ENCODE data around the gene RAB3IL1.
"Not testable (repeated sequence)": the region's sequence is repeated elsewhere in the genome, so short reads cannot be mapped to it uniquely, and the experiment has no call there.

RAB3IL1 gene

GRCh38 chr11:61885166-61885778, 32.1 kb downstream of the RAB3IL1 start:
- no peak overlapping the region for H3K4me2 ChIP-seq (ENCODE audit: insufficient read depth, low read length)
- H3K79me2 ChIP-seq (ENCODE audit: insufficient read depth, low read length), result no peaks in the 10 kb centered on the region
- DNase-seq (no peak), ATAC-seq (ENCODE audit: insufficient read depth, low read depth) (peak; percentile 33; the same call in 1 of the 3 replicates)
- no peak overlapping the region for H3K27ac ChIP-seq (ENCODE audit: low read length)
- no peaks in the 10 kb centered on the region for H3K36me3 ChIP-seq (ENCODE audit: insufficient read depth, low read length)
- H3K27me3 ChIP-seq (ENCODE audit: insufficient read depth, low read length, poor library complexity), result no peaks in the 10 kb centered on the region
- peaks cover 11% of the 10 kb centered on the region for H4K20me1 ChIP-seq (ENCODE audit: insufficient read depth, low read length)
- no peak overlapping the region for H3K9ac ChIP-seq (ENCODE audit: low read depth, low read length)
- H3K4me1 ChIP-seq (ENCODE audit: insufficient read depth, low read length), result peaks cover 5% of the 10 kb centered on the region
- H3K4me3 ChIP-seq (ENCODE audit: low read depth in 1 of 2, low read length in 2 of 2), result no peak overlapping the region
- TF ChIP-seq, protein P1, sequence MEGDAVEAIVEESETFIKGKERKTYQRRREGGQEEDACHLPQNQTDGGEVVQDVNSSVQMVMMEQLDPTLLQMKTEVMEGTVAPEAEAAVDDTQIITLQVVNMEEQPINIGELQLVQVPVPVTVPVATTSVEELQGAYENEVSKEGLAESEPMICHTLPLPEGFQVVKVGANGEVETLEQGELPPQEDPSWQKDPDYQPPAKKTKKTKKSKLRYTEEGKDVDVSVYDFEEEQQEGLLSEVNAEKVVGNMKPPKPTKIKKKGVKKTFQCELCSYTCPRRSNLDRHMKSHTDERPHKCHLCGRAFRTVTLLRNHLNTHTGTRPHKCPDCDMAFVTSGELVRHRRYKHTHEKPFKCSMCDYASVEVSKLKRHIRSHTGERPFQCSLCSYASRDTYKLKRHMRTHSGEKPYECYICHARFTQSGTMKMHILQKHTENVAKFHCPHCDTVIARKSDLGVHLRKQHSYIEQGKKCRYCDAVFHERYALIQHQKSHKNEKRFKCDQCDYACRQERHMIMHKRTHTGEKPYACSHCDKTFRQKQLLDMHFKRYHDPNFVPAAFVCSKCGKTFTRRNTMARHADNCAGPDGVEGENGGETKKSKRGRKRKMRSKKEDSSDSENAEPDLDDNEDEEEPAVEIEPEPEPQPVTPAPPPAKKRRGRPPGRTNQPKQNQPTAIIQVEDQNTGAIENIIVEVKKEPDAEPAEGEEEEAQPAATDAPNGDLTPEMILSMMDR (IDR thresholded peaks at IDR 0.05; ENCODE audit: borderline replicate concordance, extremely low read depth, low read length, poor library complexity, severe bottlenecking), result no peak
- no peak overlapping the region for H2AFZ ChIP-seq (ENCODE audit: low read depth, low read length)
- no peaks in the 10 kb centered on the region for H3K9me3 ChIP-seq (ENCODE audit: insufficient read depth, low read length, severe bottlenecking)

DNA sequence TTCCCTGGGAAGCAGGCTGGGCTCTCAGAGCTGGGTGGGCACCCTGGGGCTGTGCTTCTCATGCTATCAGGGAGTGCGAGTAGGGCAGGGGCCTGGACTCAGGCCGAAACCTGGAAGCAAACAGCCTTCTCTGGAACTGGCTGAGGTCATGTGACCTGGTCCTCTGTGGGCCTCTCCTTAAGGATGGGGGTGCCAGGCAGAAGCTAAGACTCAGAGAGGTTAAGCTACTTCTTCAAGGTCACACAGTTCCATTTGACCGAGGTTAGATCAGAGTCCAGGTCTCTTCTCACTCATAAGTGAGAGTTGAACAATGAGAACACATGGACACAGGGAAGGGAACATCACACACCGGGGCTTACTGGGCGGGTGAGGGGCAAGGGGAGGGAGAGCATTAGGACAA, 33.4 kb downstream of the RAB3IL1 start:
- no peak overlapping the region for H3K4me3 ChIP-seq (ENCODE audit: low read depth in 1 of 2, low read length in 2 of 2)
- no peaks in the 10 kb centered on the region for H3K27me3 ChIP-seq (ENCODE audit: insufficient read depth, low read length, poor library complexity)
- H3K79me2 ChIP-seq (ENCODE audit: insufficient read depth, low read length), result no peaks in the 10 kb centered on the region
- no peaks in the 10 kb centered on the region for H3K9me3 ChIP-seq (ENCODE audit: insufficient read depth, low read length, severe bottlenecking)
- no peak overlapping the region for H3K4me2 ChIP-seq (ENCODE audit: insufficient read depth, low read length)
- peaks cover 11% of the 10 kb centered on the region for H4K20me1 ChIP-seq (ENCODE audit: insufficient read depth, low read length)
- no peaks in the 10 kb centered on the region for H3K36me3 ChIP-seq (ENCODE audit: insufficient read depth, low read length)
- no peak overlapping the region for H2AFZ ChIP-seq (ENCODE audit: low read depth, low read length)
- TF ChIP-seq, protein P1 (IDR thresholded peaks at IDR 0.05; ENCODE audit: borderline replicate concordance, extremely low read depth, low read length, poor library complexity, severe bottlenecking), result no peak
- no peak for TF ChIP-seq EZH2 (IDR thresholded peaks at IDR 0.05; ENCODE audit: borderline replicate concordance, low read depth, low read length, severe bottlenecking)
- ATAC-seq (ENCODE audit: insufficient read depth, low read depth), result no peak
- no peaks in the 10 kb centered on the region for H3K4me1 ChIP-seq (ENCODE audit: insufficient read depth, low read length)
- no peak overlapping the region for H3K27ac ChIP-seq (ENCODE audit: low read length)
- no peak overlapping the region for H3K9ac ChIP-seq (ENCODE audit: low read depth, low read length)
- no peak for DNase-seq

- no peak for ATAC-seq (ENCODE audit: insufficient read depth, low read depth)
- no peaks in the 10 kb centered on the region for H3K9me3 ChIP-seq (ENCODE audit: insufficient read depth, low read length, severe bottlenecking)
- H3K27me3 ChIP-seq (ENCODE audit: insufficient read depth, low read length, poor library complexity), result no peaks in the 10 kb centered on the region
- no peak for DNase-seq
- H3K79me2 ChIP-seq (ENCODE audit: insufficient read depth, low read length), result no peaks in the 10 kb centered on the region
- TF ChIP-seq, protein P1 (IDR thresholded peaks at IDR 0.05; ENCODE audit: borderline replicate concordance, extremely low read depth, low read length, poor library complexity, severe bottlenecking), result no peak
- no peak for TF ChIP-seq EZH2 (IDR thresholded peaks at IDR 0.05; ENCODE audit: borderline replicate concordance, low read depth, low read length, severe bottlenecking)
- H3K9ac ChIP-seq (ENCODE audit: low read depth, low read length), result no peak overlapping the region
- H3K27ac ChIP-seq (ENCODE audit: low read length), result no peak overlapping the region
- no peaks in the 10 kb centered on the region for H3K36me3 ChIP-seq (ENCODE audit: insufficient read depth, low read length)
- H3K4me3 ChIP-seq (ENCODE audit: low read depth in 1 of 2, low read length in 2 of 2), result no peak overlapping the region
- peaks cover 11% of the 10 kb centered on the region for H4K20me1 ChIP-seq (ENCODE audit: insufficient read depth, low read length)
- no peaks in the 10 kb centered on the region for H3K4me1 ChIP-seq (ENCODE audit: insufficient read depth, low read length)
- H2AFZ ChIP-seq (ENCODE audit: low read depth, low read length), result no peak overlapping the region
- H3K4me2 ChIP-seq (ENCODE audit: insufficient read depth, low read length), result no peak overlapping the region
Measured at GRCh38 chr11:61883327-61883726, 34.0 kb downstream of the RAB3IL1 start.

DNA sequence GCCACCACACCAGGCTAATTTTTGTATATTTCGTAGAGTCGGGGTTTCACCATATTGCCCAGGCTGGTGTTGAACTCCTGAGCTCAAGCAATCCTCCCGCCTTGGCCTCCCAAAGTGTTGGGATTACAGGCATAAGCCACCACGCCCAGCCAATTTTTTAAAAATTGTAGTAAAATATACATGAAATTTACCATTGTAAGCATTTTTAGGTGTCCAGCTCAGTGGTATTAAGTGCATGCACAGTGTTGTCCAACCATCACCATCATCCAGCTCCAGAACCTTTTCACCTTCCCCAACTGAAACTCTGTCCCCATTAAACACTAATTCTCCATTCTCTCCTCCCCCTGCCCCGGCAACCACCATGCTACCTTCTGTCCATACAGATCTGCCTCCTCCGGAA, 34.5 kb downstream of the RAB3IL1 start:
- DNase-seq, result no peak
- no peaks in the 10 kb centered on the region for H3K36me3 ChIP-seq (ENCODE audit: insufficient read depth, low read length)
- no peak overlapping the region for H3K4me2 ChIP-seq (ENCODE audit: insufficient read depth, low read length)
- H3K4me3 ChIP-seq (ENCODE audit: low read depth in 1 of 2, low read length in 2 of 2), result no peak overlapping the region
- no peaks in the 10 kb centered on the region for H3K4me1 ChIP-seq (ENCODE audit: insufficient read depth, low read length)
- H3K27ac ChIP-seq (ENCODE audit: low read length), result no peak overlapping the region
- no peaks in the 10 kb centered on the region for H3K27me3 ChIP-seq (ENCODE audit: insufficient read depth, low read length, poor library complexity)
- H3K9ac ChIP-seq (ENCODE audit: low read depth, low read length), result no peak overlapping the region
- no peaks in the 10 kb centered on the region for H3K9me3 ChIP-seq (ENCODE audit: insufficient read depth, low read length, severe bottlenecking)
- TF ChIP-seq EZH2 (IDR thresholded peaks at IDR 0.05; ENCODE audit: borderline replicate concordance, low read depth, low read length, severe bottlenecking), result no peak
- TF ChIP-seq, protein P1 (IDR thresholded peaks at IDR 0.05; ENCODE audit: borderline replicate concordance, extremely low read depth, low read length, poor library complexity, severe bottlenecking), result no peak
- no peak for ATAC-seq (ENCODE audit: insufficient read depth, low read depth)
- no peaks in the 10 kb centered on the region for H3K79me2 ChIP-seq (ENCODE audit: insufficient read depth, low read length)
- no peak overlapping the region for H2AFZ ChIP-seq (ENCODE audit: low read depth, low read length)
- peaks cover 8% of the 10 kb centered on the region for H4K20me1 ChIP-seq (ENCODE audit: insufficient read depth, low read length)

- H3K4me3 ChIP-seq (ENCODE audit: low read depth in 1 of 2, low read length in 2 of 2); H3K27me3 ChIP-seq (ENCODE audit: insufficient read depth, low read length, poor library complexity); H3K36me3 ChIP-seq (ENCODE audit: insufficient read depth, low read length); H3K9ac ChIP-seq (ENCODE audit: low read depth, low read length); H4K20me1 ChIP-seq (ENCODE audit: insufficient read depth, low read length); H2AFZ ChIP-seq (ENCODE audit: low read depth, low read length); H3K79me2 ChIP-seq (ENCODE audit: insufficient read depth, low read length); H3K4me2 ChIP-seq (ENCODE audit: insufficient read depth, low read length); H3K4me1 ChIP-seq (ENCODE audit: insufficient read depth, low read length); DNase-seq; ATAC-seq (ENCODE audit: insufficient read depth, low read depth); H3K9me3 ChIP-seq (ENCODE audit: insufficient read depth, low read length, severe bottlenecking); H3K27ac ChIP-seq (ENCODE audit: low read length): not testable (repeated sequence)
Measured at GRCh38 chr11:61882267-61882666, 35.1 kb downstream of the RAB3IL1 start.
